Mesenchymal stem cell (in vitro differentiated cells and primary cell): Measurements from ENCODE around the gene DCTN4.

Experiments
- DNase-seq: peaks from one replicate; pipeline ENCODE4 v3.0.0-alpha.2; 2013
- H2AFZ ChIP-seq: one replicate; pipeline ENCODE4 v1.6.1; 2013; ENCODE audit warnings: low read depth, mild to moderate bottlenecking, control low read depth, inconsistent platforms, low read length, moderate library complexity
- H2AK5ac ChIP-seq: 2 replicates; pipeline ENCODE4 v1.6.1; 2013; ENCODE audit warnings: low read length, moderate library complexity, mild to moderate bottlenecking, inconsistent platforms; ENCODE audit not compliant: severe bottlenecking
- H2BK120ac ChIP-seq: one replicate; pipeline ENCODE4 v1.6.1; 2013; ENCODE audit warnings: low read depth, mild to moderate bottlenecking, inconsistent platforms, low read length, moderate library complexity
- H2BK12ac ChIP-seq, 2 experiments: one replicate each; pipeline ENCODE4 v1.6.1; 2013; ENCODE audit warnings: inconsistent platforms in 2 of 2, low read length in 2 of 2, mild to moderate bottlenecking in 2 of 2, moderate library complexity in 2 of 2, control low read depth in 1 of 2
- H2BK15ac ChIP-seq: one replicate; pipeline ENCODE4 v1.6.1; 2013; ENCODE audit warnings: mild to moderate bottlenecking, low read depth, inconsistent platforms; ENCODE audit not compliant: poor library complexity, severe bottlenecking
- H2BK5ac ChIP-seq: 2 replicates; pipeline ENCODE4 v1.6.1; 2013; ENCODE audit warnings: low read depth, mild to moderate bottlenecking, low read length, control low read depth, inconsistent platforms; ENCODE audit not compliant: poor library complexity, severe bottlenecking
- H3K14ac ChIP-seq, 2 experiments: one replicate each; pipeline ENCODE4 v1.6.1; 2013; ENCODE audit warnings: inconsistent platforms in 2 of 2, low read length in 2 of 2, control low read depth in 1 of 2, mild to moderate bottlenecking in 1 of 2, moderate library complexity in 1 of 2
- H3K18ac ChIP-seq, 2 experiments: one replicate each; pipeline ENCODE4 v1.6.1; 2013; ENCODE audit warnings: inconsistent platforms in 2 of 2, low read length in 2 of 2, control low read depth in 1 of 2, low read depth in 1 of 2, mild to moderate bottlenecking in 1 of 2
- H3K23ac ChIP-seq, 2 experiments: one replicate each; pipeline ENCODE4 v1.6.1; 2013; ENCODE audit warnings: inconsistent platforms in 2 of 2, low read length in 2 of 2, mild to moderate bottlenecking in 2 of 2, moderate library complexity in 2 of 2, control low read depth in 1 of 2
- H3K27ac ChIP-seq: 2 replicates; pipeline ENCODE4 v1.5.1; 2013; ENCODE audit warnings: mild to moderate bottlenecking, moderate library complexity, low read length, control low read depth, inconsistent platforms; ENCODE audit not compliant: poor library complexity, severe bottlenecking
- H3K27me3 ChIP-seq, 2 experiments: 2 replicates each; pipeline versions ENCODE4 v1.6.1 to v1.7.0; 2013; ENCODE audit warnings: low read length in 2 of 2, mild to moderate bottlenecking in 2 of 2, moderate library complexity in 2 of 2, control low read depth in 1 of 2, inconsistent platforms in 1 of 2; ENCODE audit not compliant: control insufficient read depth in 1 of 2, insufficient read depth in 1 of 2
- H3K36me3 ChIP-seq, 2 experiments: 2 replicates each; pipeline versions ENCODE4 v1.6.1 to v1.7.0; 2013; ENCODE audit warnings: low read length in 2 of 2, control low read depth in 1 of 2, inconsistent platforms in 1 of 2, low read depth in 1 of 2, mild to moderate bottlenecking in 1 of 2; ENCODE audit not compliant: insufficient read depth in 2 of 2, control insufficient read depth in 1 of 2
- H3K4ac ChIP-seq, 2 experiments: one replicate each; pipeline ENCODE4 v1.6.1; 2013; ENCODE audit warnings: inconsistent platforms in 2 of 2, low read length in 2 of 2, mild to moderate bottlenecking in 2 of 2, moderate library complexity in 2 of 2, control low read depth in 1 of 2, low read depth in 1 of 2
- H3K4me1 ChIP-seq: 2 replicates; pipeline ENCODE4 v1.6.1; 2013; ENCODE audit warnings: low read depth, low read length, control low read depth; ENCODE audit not compliant: control insufficient read depth, insufficient read depth
- H3K4me2 ChIP-seq: 2 replicates; pipeline ENCODE4 v1.6.1; 2013; ENCODE audit warnings: low read length, mild to moderate bottlenecking, inconsistent platforms; ENCODE audit not compliant: poor library complexity, severe bottlenecking
- H3K4me3 ChIP-seq, 2 experiments: 2 replicates each; pipeline versions ENCODE4 v1.5.1 to v1.7.0; 2013; ENCODE audit warnings: low read length in 2 of 2, mild to moderate bottlenecking in 2 of 2, control low read depth in 1 of 2, low read depth in 1 of 2; ENCODE audit not compliant: insufficient read depth in 1 of 2
- H3K79me1 ChIP-seq: replicated peaks from 2 replicates; pipeline ENCODE4 v1.6.1; 2013; ENCODE audit warnings: mild to moderate bottlenecking, control low read depth, low read length, inconsistent platforms; ENCODE audit not compliant: poor library complexity, severe bottlenecking
- H3K9ac ChIP-seq: 2 replicates; pipeline ENCODE4 v1.7.0; 2013; ENCODE audit warnings: mild to moderate bottlenecking, low read length, moderate library complexity
- H3K9me3 ChIP-seq: 2 replicates; pipeline ENCODE4 v1.7.0; 2013; ENCODE audit warnings: mild to moderate bottlenecking, low read length; ENCODE audit not compliant: control insufficient read depth
- H4K8ac ChIP-seq: one replicate; pipeline ENCODE4 v1.6.1; 2013; ENCODE audit warnings: inconsistent platforms, mild to moderate bottlenecking, low read length, moderate library complexity
- H4K91ac ChIP-seq: one replicate; pipeline ENCODE4 v1.6.1; 2013; ENCODE audit warnings: mild to moderate bottlenecking, low read length, inconsistent platforms
- WGBS: methylation state at CpG from one replicate; pipeline ENCODE4 v1.1.7; 2013; ENCODE audit warnings: mixed read lengths; 5-methylcytosine and 5-hydroxymethylcytosine counted together

DCTN4 gene

GRCh38 chr5:150703762-150704161 is 55.1 kb downstream of the DCTN4 start:
- Histone ChIP-seq H2BK15ac (no peak overlapping the region), H3K79me1 (no peaks in the 10 kb centered on the region), H4K91ac (no peak overlapping the region), H2BK12ac (no peak overlapping the region), H2BK5ac (no peak overlapping the region), H2AK5ac (no peak overlapping the region), H3K4ac (no peak overlapping the region), H3K14ac (no peak overlapping the region), H4K8ac (no peak overlapping the region), H3K27ac (no peak overlapping the region), H3K9ac (no peak overlapping the region), H3K36me3 (peaks cover 8 to 30% of the 10 kb centered on the region in 2 experiments), H3K27me3 (no peaks in the 10 kb centered on the region), H3K4me3 (no peak overlapping the region), H3K9me3 (no peaks in the 10 kb centered on the region), H3K4me2 (no peak overlapping the region), H2AFZ (no peak overlapping the region), H3K23ac (no peak overlapping the region), H3K4me1 (peaks cover 1% of the 10 kb centered on the region), H2BK120ac (no peak overlapping the region), H3K18ac (no peak overlapping the region)
- WGBS, result 96% methylated on average over 2 of the region's 3 CpGs
- DNase-seq, result peak; percentile 33

- peak within 1 kb of the TSS; percentile 92 for H2BK120ac ChIP-seq
- no peak within 1 kb of the TSS for H2AK5ac ChIP-seq
- peaks cover 7% of the 10 kb centered on the region for H3K79me1 ChIP-seq
- H2BK5ac ChIP-seq, result no peak within 1 kb of the TSS
- H3K4me1 ChIP-seq, result peaks cover 1% of the 10 kb centered on the region
- H3K23ac ChIP-seq, result no peak within 1 kb of the TSS
- H3K4me2 ChIP-seq, result peak within 1 kb of the TSS; percentile 78
- peak within 1 kb of the TSS; percentile 100 for H4K91ac ChIP-seq
- H3K36me3 ChIP-seq, result peaks cover 13 to 34% of the 10 kb centered on the region in 2 experiments
- peak within 1 kb of the TSS in 1 of 2 experiments; percentile 80 for H3K14ac ChIP-seq
- peak within 1 kb of the TSS; percentile 93 to 95 for H3K4me3 ChIP-seq
- under 1% methylated on average over 52 of the region's 59 CpGs for WGBS
- H3K27me3 ChIP-seq, result no peaks in the 10 kb centered on the region
- H3K9ac ChIP-seq, result peak within 1 kb of the TSS; percentile 94
- peak within 1 kb of the TSS; percentile 100 for H4K8ac ChIP-seq
- peak within 1 kb of the TSS in 1 of 2 experiments; percentile 11 for H2BK12ac ChIP-seq
- H3K4ac ChIP-seq, result peak within 1 kb of the TSS; percentile 37 to 99
- H2BK15ac ChIP-seq, result peak within 1 kb of the TSS; percentile 84
- H2AFZ ChIP-seq, result peak within 1 kb of the TSS; percentile 51
- H3K9me3 ChIP-seq, result no peaks in the 10 kb centered on the region
- H3K18ac ChIP-seq, result peak within 1 kb of the TSS; percentile 74 to 99
- peak within 1 kb of the TSS; percentile 58 for H3K27ac ChIP-seq
- DNase-seq, result peak; percentile 91
These were observed 58.0 kb downstream of the DCTN4 start, which contains the start of gene RBM22 for GRCh38 chr5:150700594-150701377. TSS of gene RBM22 (minus strand) at chr5:150701062. CDS start at chr5:150700985, 77 bp downstream.

GRCh38 chr5:150700246-150700593 is 58.6 kb downstream of the DCTN4 start:
- H3K36me3 ChIP-seq, result peaks cover 13 to 40% of the 10 kb centered on the region in 2 experiments
- WGBS, result 13% methylated on average over 15 of the region's 15 CpGs

GRCh38 chr5:150694612-150695011 is 64.2 kb downstream of the DCTN4 start:
- H2BK120ac ChIP-seq, result no peak overlapping the region
- no peak overlapping the region for H2AFZ ChIP-seq
- no peak overlapping the region for H2BK5ac ChIP-seq
- H3K9me3 ChIP-seq, result no peaks in the 10 kb centered on the region
- no peak overlapping the region for H3K23ac ChIP-seq
- H3K9ac ChIP-seq, result no peak overlapping the region
- WGBS, result 94% methylated on average over 2 of the region's 3 CpGs
- no peak overlapping the region for H4K8ac ChIP-seq
- H3K36me3 ChIP-seq, result peaks cover 38 to 90% of the 10 kb centered on the region in 2 experiments
- no peak for DNase-seq
- no peak overlapping the region for H3K27ac ChIP-seq
- H3K4me2 ChIP-seq, result no peak overlapping the region
- no peaks in the 10 kb centered on the region for H3K27me3 ChIP-seq
- peaks cover 1% of the 10 kb centered on the region for H3K4me1 ChIP-seq
- no peak overlapping the region for H2BK12ac ChIP-seq
- H2BK15ac ChIP-seq, result no peak overlapping the region
- H3K4ac ChIP-seq, result no peak overlapping the region
- H2AK5ac ChIP-seq, result no peak overlapping the region
- no peak overlapping the region for H4K91ac ChIP-seq
- H3K79me1 ChIP-seq, result peaks cover 9% of the 10 kb centered on the region
- H3K4me3 ChIP-seq, result no peak overlapping the region
- no peak overlapping the region for H3K14ac ChIP-seq
- H3K18ac ChIP-seq, result no peak overlapping the region

More at GRCh38 chr5:150700246-150700593, 58.6 kb downstream of the DCTN4 start:
- Histone ChIP-seq H3K23ac (no peak overlapping the region), H3K9me3 (no peaks in the 10 kb centered on the region), H2AK5ac (no peak overlapping the region), H3K9ac (peak overlapping the region; percentile 94), H3K4me2 (peak overlapping the region; percentile 59), H3K27ac (no peak overlapping the region), H3K18ac (no peak overlapping the region), H2BK12ac (no peak overlapping the region), H3K79me1 (peaks cover 7% of the 10 kb centered on the region), H3K4me1 (peaks cover 1% of the 10 kb centered on the region), H3K4me3 (peak overlapping the region; percentile 93 to 95), H2BK5ac (no peak overlapping the region), H3K14ac (no peak overlapping the region), H4K8ac (no peak overlapping the region), H2BK15ac (no peak overlapping the region), H3K4ac (peak overlapping the region in 1 of 2 experiments; percentile 36), H4K91ac (no peak overlapping the region), H2AFZ (no peak overlapping the region), H3K27me3 (no peaks in the 10 kb centered on the region), H2BK120ac (no peak overlapping the region)
- DNase-seq, result no peak
